Right lobe of liver (tissue), 6 donors: ENCODE data around the gene VWA5B1. TPM values are rescaled to one million over a fixed set of nuclear protein-coding genes. Genes with fewer than 3 reads are reported as not detected.

ENCODE experiments used
- ATAC-seq, 4 donors: fragments of 200-7000 bp; cut with Tn5 transposase; one replicate each; pipeline ENCODE4 v1.9.1; 2020; ENCODE audit warnings: mild to moderate bottlenecking in 4 of 4, moderate library complexity in 4 of 4
- DNase-seq, 3 donors: peaks; one replicate each; pipeline ENCODE4 v3.0.0-alpha.2; 2020
- H3K27ac ChIP-seq, 3 donors: fragments of 200-600 bp; one replicate each; pipeline ENCODE4 v1.8.0; 2022
- H3K27me3 ChIP-seq, 2 donors: fragments of 200-600 bp; one replicate each; pipeline ENCODE4 v1.8.0; 2022
- H3K36me3 ChIP-seq, 4 donors: fragments of 200-600 bp; sonication (generic) in 1 of 4; one replicate each; pipeline versions ENCODE4 v1.5.1 to v1.8.0; 2017 to 2022; ENCODE audit warnings: control low read depth in 1 of 4
- H3K4me1 ChIP-seq, 4 donors: fragments of 200-600 bp; sonication (generic) in 1 of 4; one replicate each; pipeline versions ENCODE4 v1.5.1 to v1.8.0; 2017 to 2022; ENCODE audit warnings: control low read depth in 1 of 4
- H3K4me3 ChIP-seq, 3 donors: fragments of 200-600 bp; one replicate each; pipeline ENCODE4 v1.8.0; 2022
- H3K9me3 ChIP-seq, 4 donors: fragments of 200-600 bp; sonication (generic) in 1 of 4; one replicate each; pipeline versions ENCODE4 v1.5.1 to v1.8.0; 2017 to 2022; ENCODE audit warnings: control low read depth in 1 of 4
- POLR2A ChIP-seq: fragments of 450-650 bp; IDR thresholded peaks from one replicate; pipeline ENCODE4 v1.6.1; 2017; ENCODE audit warnings: antibody characterized with exemption, mild to moderate bottlenecking
- WGBS: methylation state at CpG from one replicate; pipeline ENCODE4 v1.1.6; 2018; ENCODE audit warnings: low coverage, low lambda C conversion rate; ENCODE audit not compliant: insufficient coverage; ENCODE audit errors: missing lambda C conversion rate; 5-methylcytosine and 5-hydroxymethylcytosine counted together
- intact Hi-C, 2 donors: fragments of 100-400 bp; cut with DNase I; formaldehyde crosslinking; loops; one replicate each; pipeline versions ENCODE4 v1.11.2 to v1.14.1; 2022
- total RNA-seq, 6 experiments: library from RNA; depleted of rRNA in 2 of 6; stranded (reverse); fragments of >200 nt in 2 of 6; fragmentation: NEBNext Ultra II Directional in 3 of 6; extraction: Animal tissue kit (Norgen Biotek cat#: 25700) in 3 of 6; gene quantifications; one replicate each; pipeline versions ENCODE4 v1.1.0 to v1.2.4, GENCODE V29; 2016 to 2023
- TF ChIP-seq, protein P1 (sequence below), 4 donors: fragments of 200-600 bp in 3 of 4; fragments of 450-650 bp in 1 of 4; IDR thresholded peaks; one replicate each; pipeline versions ENCODE4 v1.5.1 to v1.8.0; 2016 to 2022; ENCODE audit warnings: antibody characterized with exemption in 4 of 4, mild to moderate bottlenecking in 2 of 4
- donor health status: DM: no; HTN: yes; CAD: no.
- donor health status: DM: no; HTN: no; CAD: no.
- donor health status: DM: no; HTN: no; CAD: no.
- donor health status: DM: no; HTN: yes; CAD: no.
- donor health status: DM: no; HTN: yes; CAD: no.

The VWA5B1 gene
- total RNA-seq, 6 experiments from 2014 or later = not detected

GRCh38 chr1:20381045-20381641 lies 90.5 kb downstream of the VWA5B1 start:
- no peaks in the 10 kb centered on the region for H3K4me1 ChIP-seq
- no peaks in the 10 kb centered on the region for H3K27me3 ChIP-seq
- H3K27ac ChIP-seq = no peak overlapping the region
- no peak for TF ChIP-seq POLR2A
- no peak overlapping the region for H3K4me3 ChIP-seq
- intact Hi-C loops = no loop called here
- DNase-seq = no peak
- no peaks in the 10 kb centered on the region for H3K36me3 ChIP-seq
- H3K9me3 ChIP-seq = no peaks in the 10 kb centered on the region
- ATAC-seq = no peak
- 95% methylated on average over 5 of the region's 5 CpGs for WGBS

DNA sequence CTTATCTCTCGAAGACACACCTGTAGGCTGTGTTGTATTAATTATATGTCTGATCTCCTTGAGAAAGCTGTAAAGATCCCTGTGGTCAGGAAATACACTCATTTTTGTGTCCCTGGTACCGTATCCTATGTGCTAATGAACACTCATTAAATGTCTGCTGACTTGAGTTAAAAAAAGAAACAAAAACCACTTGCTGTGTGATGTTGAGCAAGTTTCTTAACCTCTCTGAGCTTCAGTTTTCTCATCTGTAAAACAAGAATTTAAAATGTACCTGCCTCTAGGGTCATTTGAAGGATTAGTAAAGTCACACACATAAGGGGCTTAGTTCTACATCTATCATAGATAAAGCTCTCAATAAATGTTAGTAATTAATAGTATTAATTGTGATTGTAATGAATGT lies 91.3 kb downstream of the VWA5B1 start:
- intact Hi-C loops = no loop called here
- Histone ChIP-seq H3K4me1 (no peaks in the 10 kb centered on the region), H3K27me3 (no peaks in the 10 kb centered on the region), H3K4me3 (no peak overlapping the region), H3K27ac (no peak overlapping the region), H3K36me3 (no peaks in the 10 kb centered on the region), H3K9me3 (no peaks in the 10 kb centered on the region)
- DNase-seq (no peak), ATAC-seq (no peak)
- WGBS = 55% methylated on average over 2 of the region's 2 CpGs
- TF ChIP-seq, protein P1, sequence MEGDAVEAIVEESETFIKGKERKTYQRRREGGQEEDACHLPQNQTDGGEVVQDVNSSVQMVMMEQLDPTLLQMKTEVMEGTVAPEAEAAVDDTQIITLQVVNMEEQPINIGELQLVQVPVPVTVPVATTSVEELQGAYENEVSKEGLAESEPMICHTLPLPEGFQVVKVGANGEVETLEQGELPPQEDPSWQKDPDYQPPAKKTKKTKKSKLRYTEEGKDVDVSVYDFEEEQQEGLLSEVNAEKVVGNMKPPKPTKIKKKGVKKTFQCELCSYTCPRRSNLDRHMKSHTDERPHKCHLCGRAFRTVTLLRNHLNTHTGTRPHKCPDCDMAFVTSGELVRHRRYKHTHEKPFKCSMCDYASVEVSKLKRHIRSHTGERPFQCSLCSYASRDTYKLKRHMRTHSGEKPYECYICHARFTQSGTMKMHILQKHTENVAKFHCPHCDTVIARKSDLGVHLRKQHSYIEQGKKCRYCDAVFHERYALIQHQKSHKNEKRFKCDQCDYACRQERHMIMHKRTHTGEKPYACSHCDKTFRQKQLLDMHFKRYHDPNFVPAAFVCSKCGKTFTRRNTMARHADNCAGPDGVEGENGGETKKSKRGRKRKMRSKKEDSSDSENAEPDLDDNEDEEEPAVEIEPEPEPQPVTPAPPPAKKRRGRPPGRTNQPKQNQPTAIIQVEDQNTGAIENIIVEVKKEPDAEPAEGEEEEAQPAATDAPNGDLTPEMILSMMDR (IDR thresholded peaks at IDR 0.05) = no peak
- no peak for TF ChIP-seq POLR2A

DNA sequence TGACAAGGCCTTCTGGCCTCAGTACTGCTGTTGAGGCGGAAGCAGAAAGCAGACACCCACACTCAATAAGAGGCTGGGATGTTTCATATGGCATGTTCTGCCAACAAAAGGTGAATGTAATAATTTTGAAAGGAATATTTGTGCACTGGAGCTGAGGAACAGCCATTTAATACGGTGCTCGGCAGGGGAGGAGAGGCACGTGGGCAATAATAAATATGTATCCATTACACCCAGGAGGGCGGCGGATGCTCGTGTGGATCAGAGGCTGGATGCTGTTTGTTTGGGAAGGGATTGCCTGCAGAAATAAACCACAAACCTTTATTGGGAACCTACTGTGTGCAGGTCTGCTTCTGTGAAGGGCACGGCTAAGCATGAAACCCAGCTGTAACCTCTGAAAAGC lies 92.0 kb downstream of the VWA5B1 start:
- no peak overlapping the region for H3K4me3 ChIP-seq
- WGBS = 76% methylated on average over 8 of the region's 8 CpGs
- intact Hi-C loops = no loop called here
- no peaks in the 10 kb centered on the region for H3K36me3 ChIP-seq
- H3K27me3 ChIP-seq = no peaks in the 10 kb centered on the region
- no peak overlapping the region for H3K27ac ChIP-seq
- H3K9me3 ChIP-seq = no peaks in the 10 kb centered on the region
- no peak for ATAC-seq
- DNase-seq = no peak
- TF ChIP-seq, protein P1 (IDR thresholded peaks at IDR 0.05) = no peak
- no peak for TF ChIP-seq POLR2A
- no peaks in the 10 kb centered on the region for H3K4me1 ChIP-seq

GRCh38 chr1:20383631-20384030 lies 93.0 kb downstream of the VWA5B1 start:
- TF ChIP-seq, protein P1 (IDR thresholded peaks at IDR 0.05) = no peak
- TF ChIP-seq POLR2A = no peak
- H3K9me3 ChIP-seq = no peaks in the 10 kb centered on the region
- intact Hi-C loops = no loop called here
- no peak for ATAC-seq
- WGBS = 65% methylated on average over 2 of the region's 3 CpGs
- no peak overlapping the region for H3K27ac ChIP-seq
- no peaks in the 10 kb centered on the region for H3K27me3 ChIP-seq
- H3K36me3 ChIP-seq = no peaks in the 10 kb centered on the region
- no peak overlapping the region for H3K4me3 ChIP-seq
- no peak for DNase-seq
- H3K4me1 ChIP-seq = no peaks in the 10 kb centered on the region

DNA sequence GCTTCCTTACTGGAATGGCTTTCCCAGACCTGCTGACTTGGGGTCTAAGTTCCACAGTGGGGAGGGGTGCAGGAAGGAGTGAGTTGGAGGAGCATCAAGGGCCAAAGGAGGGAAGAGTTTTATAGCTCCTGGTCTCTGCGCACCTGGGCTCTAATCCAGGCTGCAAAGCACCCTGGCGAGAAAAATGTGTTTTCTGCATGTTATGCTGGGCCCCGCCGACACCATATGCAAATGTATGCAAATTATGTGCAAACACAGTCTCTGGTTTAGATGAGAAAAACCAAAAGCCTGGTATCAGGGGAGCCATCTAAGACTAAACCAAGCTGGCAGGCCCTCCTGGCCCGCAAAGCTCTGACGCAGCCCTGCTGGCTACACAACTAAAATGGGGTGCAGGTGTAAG lies 95.0 kb downstream of the VWA5B1 start:
- Histone ChIP-seq H3K27ac (no peak overlapping the region), H3K4me1 (no peaks in the 10 kb centered on the region), H3K27me3 (no peaks in the 10 kb centered on the region), H3K9me3 (no peaks in the 10 kb centered on the region), H3K36me3 (no peaks in the 10 kb centered on the region), H3K4me3 (no peak overlapping the region)
- intact Hi-C loops = no loop called here
- 38% methylated on average over 6 of the region's 6 CpGs for WGBS
- TF ChIP-seq, protein P1 (IDR thresholded peaks at IDR 0.05) = no peak
- no peak for TF ChIP-seq POLR2A
- DNase-seq (no peak), ATAC-seq (no peak)
